SK-N-SH (cell line): Measurements from ENCODE around the gene TPP2. TPM values are rescaled to one million over a fixed set of nuclear protein-coding genes. Genes with fewer than 3 reads are reported as not detected.

ENCODE experiments used
- CTCF ChIA-PET: fragments of 300-600, 350-600 bp; formaldehyde crosslinking; extraction: SDS; loops from one replicate; lab custom pipeline; 2021; lab: Yijun Ruan, JAX
- POLR2A ChIA-PET: fragments of 350-600 bp; sonication (Branson Sonifier 250); formaldehyde crosslinking; extraction: SDS; loops from one replicate; lab custom pipeline; 2020; ENCODE audit warnings: antibody characterized with exemption, inconsistent platforms; lab: Yijun Ruan, JAX
- DNase-seq: peaks from one replicate; pipeline ENCODE4 v3.0.0; 2012
- H2AFZ ChIP-seq: fragments of 200-600 bp; sonication (generic); 2 replicates; pipeline ENCODE4 v1.8.1; 2016; ENCODE audit warnings: antibody characterized with exemption, mild to moderate bottlenecking, low read depth
- H3F3A ChIP-seq: fragments of 200-600 bp; sonication (generic); replicated peaks from 2 replicates; pipeline ENCODE3; 2016; ENCODE audit warnings: antibody characterized with exemption, mild to moderate bottlenecking; ENCODE audit not compliant: insufficient read depth
- H3K27ac ChIP-seq, 2 experiments: fragments of 200-500 bp in 1 of 2; fragments of 200-600 bp in 1 of 2; sonication (Bioruptor generic) in 1 of 2; sonication (generic), shearing (Covaris generic) in 1 of 2; 2 replicates each; pipeline versions ENCODE4 v1.5.1 to v1.6.1; 2014 to 2016; ENCODE audit warnings: low read depth in 2 of 2, inconsistent platforms in 1 of 2, low read length in 1 of 2, mild to moderate bottlenecking in 1 of 2, mixed read lengths in 1 of 2
- H3K27me3 ChIP-seq: fragments of 200-600 bp; sonication (generic), shearing (Covaris generic); 2 replicates; pipeline ENCODE4 v1.6.1; 2016; ENCODE audit warnings: mixed run types; ENCODE audit not compliant: insufficient read depth
- H3K36me3 ChIP-seq, 2 experiments: fragments of 200-500 bp in 1 of 2; fragments of 200-600 bp in 1 of 2; sonication (Bioruptor generic) in 1 of 2; sonication (generic) in 1 of 2; replicated peaks in 1 of 2; 2 replicates each; pipeline versions ENCODE3 to v1.5.1; 2014 to 2016; ENCODE audit warnings: low read length in 1 of 2, mild to moderate bottlenecking in 1 of 2; ENCODE audit not compliant: insufficient read depth in 2 of 2, control insufficient read depth in 1 of 2
- H3K4me1 ChIP-seq, 2 experiments: fragments of 200-500 bp in 1 of 2; fragments of 200-600 bp in 1 of 2; sonication (Bioruptor generic) in 1 of 2; sonication (generic), shearing (Covaris generic) in 1 of 2; 2 replicates each; pipeline versions ENCODE4 v1.5.1 to v1.6.1; 2014 to 2016; ENCODE audit warnings: low read depth in 1 of 2, low read length in 1 of 2, mixed run types in 1 of 2; ENCODE audit not compliant: insufficient read depth in 2 of 2, control insufficient read depth in 1 of 2
- H3K4me2 ChIP-seq: fragments of 200-600 bp; sonication (generic), shearing (Covaris generic); 2 replicates; pipeline ENCODE4 v1.6.1; 2017; ENCODE audit warnings: mixed run types
- H3K4me3 ChIP-seq, 2 experiments: fragments of 200-500 bp in 1 of 2; fragments of 200-600 bp in 1 of 2; sonication (Bioruptor generic) in 1 of 2; sonication (generic), shearing (Covaris generic) in 1 of 2; 2 replicates each; pipeline versions ENCODE4 v1.5.1 to v1.8.1; 2014 to 2016; ENCODE audit warnings: low read depth in 2 of 2, inconsistent platforms in 1 of 2, low read length in 1 of 2, mild to moderate bottlenecking in 1 of 2, mixed read lengths in 1 of 2, moderate library complexity in 1 of 2
- H3K79me2 ChIP-seq: fragments of 200-600 bp; sonication (generic); 2 replicates; pipeline ENCODE4 v1.8.1; 2017; ENCODE audit warnings: mild to moderate bottlenecking; ENCODE audit not compliant: insufficient read depth
- H3K9ac ChIP-seq: fragments of 200-600 bp; sonication (generic); 2 replicates; pipeline ENCODE4 v1.6.1; 2017; ENCODE audit warnings: mixed run types
- H3K9me2 ChIP-seq: fragments of 200-600 bp; sonication (generic); 2 replicates; pipeline ENCODE4 v1.6.1; 2017; ENCODE audit warnings: mixed run types
- H3K9me3 ChIP-seq: fragments of 200-600 bp; sonication (generic); 2 replicates; pipeline ENCODE4 v1.6.1; 2017; ENCODE audit warnings: mixed run types, mild to moderate bottlenecking, moderate library complexity
- H4K20me1 ChIP-seq: fragments of 200-600 bp; sonication (generic); 2 replicates; pipeline ENCODE4 v1.6.1; 2017; ENCODE audit warnings: mild to moderate bottlenecking, mixed run types; ENCODE audit not compliant: insufficient read depth
- CHD2 ChIP-seq: fragments of 150-350 bp; IDR thresholded peaks from 2 replicates; pipeline ENCODE4 v1.6.1; 2018; ENCODE audit warnings: low read length; ENCODE audit not compliant: partially characterized antibody
- ELF1 ChIP-seq: IDR thresholded peaks from 2 replicates; pipeline ENCODE4 v1.4.0; 2012
- EP300 ChIP-seq, 2 experiments: IDR thresholded peaks; 2 replicates each; pipeline versions ENCODE4 v1.4.0 to v1.6.1; 2012; ENCODE audit warnings: borderline replicate concordance in 1 of 2, low read depth in 1 of 2, low read length in 1 of 2
- FOSL2 ChIP-seq: IDR thresholded peaks from 2 replicates; pipeline ENCODE4 v1.4.0; 2012; ENCODE audit warnings: low read depth, mild to moderate bottlenecking, moderate library complexity, borderline replicate concordance
- FOXJ3 ChIP-seq: sonication (generic); formaldehyde crosslinking; IDR thresholded peaks from 2 replicates; pipeline ENCODE4 v1.5.1; 2020; ENCODE audit warnings: mild to moderate bottlenecking, missing genetic modification reagents
- FOXM1 ChIP-seq: IDR thresholded peaks from 2 replicates; pipeline ENCODE4 v1.4.0; 2012; ENCODE audit warnings: low read depth, mild to moderate bottlenecking
- GABPA ChIP-seq: IDR thresholded peaks from 2 replicates; pipeline ENCODE4 v1.4.0; 2012; ENCODE audit warnings: low read depth, mild to moderate bottlenecking
- JUND ChIP-seq: IDR thresholded peaks from 2 replicates; pipeline ENCODE4 v1.4.0; 2012
- MAX ChIP-seq: IDR thresholded peaks from 2 replicates; pipeline ENCODE4 v1.4.0; 2012; ENCODE audit warnings: low read depth
- MEF2A ChIP-seq: IDR thresholded peaks from 2 replicates; pipeline ENCODE4 v1.4.0; 2012; ENCODE audit warnings: low read depth, borderline replicate concordance
- MXI1 ChIP-seq: IDR thresholded peaks from 2 replicates; pipeline ENCODE4 v1.6.1; 2012; ENCODE audit warnings: mild to moderate bottlenecking, low read depth, low read length, improper control_type of control experiment
- NFIC ChIP-seq: IDR thresholded peaks from 2 replicates; pipeline ENCODE4 v1.4.0; 2012; ENCODE audit warnings: borderline replicate concordance
- NRF1 ChIP-seq: IDR thresholded peaks from 2 replicates; pipeline ENCODE4 v1.6.1; 2012; ENCODE audit warnings: low read depth, mild to moderate bottlenecking, low read length
- PBX3 ChIP-seq: IDR thresholded peaks from 2 replicates; pipeline ENCODE4; 2012
- POLR2AphosphoS5 ChIP-seq: IDR thresholded peaks from 2 replicates; pipeline ENCODE4 v1.6.1; 2012; ENCODE audit warnings: low read depth, low read length
- RFX5 ChIP-seq: IDR thresholded peaks from 2 replicates; pipeline ENCODE4 v1.6.1; 2012; ENCODE audit warnings: mild to moderate bottlenecking, improper control_type of control experiment, low read length
- RXRA ChIP-seq: IDR thresholded peaks from 2 replicates; pipeline ENCODE4 v1.4.0; 2012; ENCODE audit warnings: low read depth, mild to moderate bottlenecking, borderline replicate concordance
- SMC3 ChIP-seq: IDR thresholded peaks from 2 replicates; pipeline ENCODE4 v1.6.1; 2012; ENCODE audit warnings: low read depth, low read length, improper control_type of control experiment
- TAF1 ChIP-seq: IDR thresholded peaks from 2 replicates; pipeline ENCODE4 v1.6.1; 2012; ENCODE audit warnings: low read depth, mild to moderate bottlenecking, low read length, moderate library complexity, borderline replicate concordance
- TCF12 ChIP-seq: IDR thresholded peaks from 2 replicates; pipeline ENCODE4 v1.4.0; 2012
- TEAD4 ChIP-seq: IDR thresholded peaks from 2 replicates; pipeline ENCODE4 v1.4.0; 2012; ENCODE audit warnings: mild to moderate bottlenecking, borderline replicate concordance; ENCODE audit not compliant: insufficient read depth
- USF1 ChIP-seq: IDR thresholded peaks from 2 replicates; pipeline ENCODE4 v1.4.0; 2012; ENCODE audit warnings: low read depth, borderline replicate concordance
- USF2 ChIP-seq: fragments of 150-350 bp; IDR thresholded peaks from 2 replicates; pipeline ENCODE4 v1.6.1; 2017; ENCODE audit warnings: antibody characterized with exemption, low read length, low read depth, borderline replicate concordance
- YY1 ChIP-seq: IDR thresholded peaks from 2 replicates; pipeline ENCODE4 v1.4.0; 2012; ENCODE audit warnings: low read depth, mild to moderate bottlenecking
- ZBTB33 ChIP-seq: IDR thresholded peaks from 2 replicates; pipeline ENCODE4 v1.4.0; 2012; ENCODE audit warnings: low read depth, borderline replicate concordance
- WGBS: methylation state at CpG from one replicate; pipeline ENCODE4 v1.1.6; 2017; ENCODE audit warnings: low lambda C conversion rate; 5-methylcytosine and 5-hydroxymethylcytosine counted together
- polyA plus RNA-seq, 3 experiments: library from polyadenylated mRNA; depleted of rRNA; stranded (reverse); fragments of >200 nt; gene quantifications; 2 replicates each; pipeline ENCODE4 v1.2.3, GENCODE V29; 2012

TPP2 gene
- polyA plus RNA-seq, 1 of the 3 experiments (the other 2 are of a cell fraction) = 8.3 TPM

- TF ChIP-seq USF2 (no peak), FOXM1 (no peak), PBX3 (peak; percentile 65), MEF2A (no peak), ELF1 (no peak), NFIC (0 out of 2 replicates have a peak, but pooled peaks have one; percentile 19), MXI1 (no peak), YY1 (no peak), USF1 (no peak), ZBTB33 (no peak), EP300 (IDR thresholded peaks at IDR 0.05; ENCODE audit: borderline replicate concordance in 1 of 2, low read depth in 1 of 2, low read length in 1 of 2) (no peak), RXRA (no peak), TEAD4 (no peak), NRF1 (no peak), CHD2 (no peak), SMC3 (no peak), TAF1 (no peak), JUND (peak; percentile 66), TCF12 (peak; percentile 36), MAX (no peak)
Measured at GRCh38 chr13:102693776-102694175, 97.0 kb downstream of the TPP2 start (continued).

- Histone ChIP-seq H3K9me2 (no peaks in the 10 kb centered on the region), H3F3A (peaks cover 3% of the 10 kb centered on the region), H3K79me2 (no peaks in the 10 kb centered on the region), H3K9ac (no peak within 1 kb of the TSS), H3K36me3 (no peaks in the 10 kb centered on the region), H3K4me3 (no peak within 1 kb of the TSS), H4K20me1 (no peaks in the 10 kb centered on the region), H3K4me2 (peak within 1 kb of the TSS; percentile 41; the same call in 1 of the 2 replicates), H3K27ac (no peak within 1 kb of the TSS), H3K27me3 (no peaks in the 10 kb centered on the region), H2AFZ (no peak within 1 kb of the TSS), H3K4me1 (peaks cover 3 to 8% of the 10 kb centered on the region in 2 experiments; a peak in 2 of 4 replicates), H3K9me3 (peaks cover 3% of the 10 kb centered on the region; the same call in 1 of the 2 replicates)
- POLR2A ChIA-PET = no interaction called here
- CTCF ChIA-PET = interaction anchor here (1.6 kb wide), 1 partner anchor 30 kb away, joined by 4 read pairs; no protein-coding TSS in a partner anchor
- WGBS = 72% methylated on average over 6 of the region's 6 CpGs
- no peak for DNase-seq
- TF ChIP-seq NRF1 (no peak), FOSL2 (no peak), USF1 (no peak), TEAD4 (no peak), POLR2AphosphoS5 (no peak), MAX (no peak), RFX5 (no peak), MXI1 (no peak), FOXJ3 (CRISPR knock-in tag) (no peak), ZBTB33 (no peak), GABPA (no peak), ELF1 (no peak), EP300 (IDR thresholded peaks at IDR 0.05; ENCODE audit: borderline replicate concordance in 1 of 2, low read depth in 1 of 2, low read length in 1 of 2) (no peak), FOXM1 (no peak)
Measured at GRCh38 chr13:102694937-102695336, 98.2 kb downstream of the TPP2 start, which contains the start of gene METTL21C. Gene METTL21C (minus strand): TSS chr13:102695044. CDS start chr13:102694498, 546 bp downstream.
